GM18520 (cell line): ENCODE results near the gene LAMB1.
"Not testable (repeated sequence)": the region's sequence is repeated elsewhere in the genome, so short reads cannot be mapped to it uniquely, and the experiment has no call there.

Experiments used
- ATAC-seq: cut with Tn5 transposase; IDR thresholded peaks from one replicate; pipeline ENCODE4 v1.9.1; 2021; ENCODE audit not compliant: unreplicated experiment

LAMB1 gene

GRCh38 chr7:108002726-108003598 lies at the start of gene LAMB1:
Gene LAMB1, minus strand, starts transcription at chr7:108003161. Its CDS starts 276 bp downstream, at chr7:108002885.
- no peak for ATAC-seq

- ATAC-seq = no peak
Observed at GRCh38 chr7:108051454-108051853, 48.5 kb upstream of the LAMB1 start.

DNA sequence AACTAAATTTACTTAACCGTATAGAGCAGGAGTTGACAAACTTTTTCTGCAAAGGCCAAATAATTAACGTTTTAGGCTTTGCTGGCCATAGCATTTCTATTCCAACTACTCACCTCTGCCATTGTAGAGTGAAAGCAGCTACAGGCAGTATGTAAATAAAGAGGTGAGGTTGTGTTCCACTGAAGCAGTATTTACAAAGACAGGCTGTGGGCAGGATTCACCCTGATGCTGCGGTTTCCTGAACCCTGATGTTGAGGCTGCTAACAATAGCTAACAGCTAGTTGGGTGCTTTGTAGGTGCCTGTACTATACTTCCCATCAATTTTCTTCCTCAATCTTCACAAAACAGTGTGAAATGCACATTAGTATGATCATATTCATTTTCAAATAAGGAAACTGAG lies 47.0 kb upstream of the LAMB1 start:
- peak; percentile 62 for ATAC-seq

GRCh38 chr7:108048422-108048821 lies 45.5 kb upstream of the LAMB1 start:
- ATAC-seq = no peak

DNA sequence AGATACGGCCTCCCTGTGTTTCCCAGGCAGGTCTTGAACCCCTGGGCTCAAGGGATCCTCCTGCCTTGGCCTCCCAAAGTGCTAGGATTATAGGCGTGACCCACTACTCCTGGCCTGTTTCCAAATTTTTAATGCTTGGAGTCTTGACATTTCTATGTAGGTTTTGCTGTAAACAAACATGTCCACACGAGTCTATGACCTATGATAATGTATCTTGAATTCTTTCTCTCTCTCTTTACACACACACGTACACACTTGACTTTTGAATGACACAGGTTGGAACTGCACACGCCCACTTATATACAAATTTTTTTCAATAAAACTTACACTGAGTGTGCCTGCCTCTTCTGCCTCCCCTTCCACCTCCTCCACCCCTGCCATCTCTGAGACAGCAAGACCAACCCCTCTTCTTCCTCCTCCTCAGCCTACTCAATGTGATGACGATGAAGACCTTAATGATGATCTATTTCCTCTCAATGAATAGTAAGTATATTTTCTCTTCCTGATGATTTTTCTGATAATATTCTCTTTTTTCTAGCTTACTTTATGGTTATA lies 44.1 kb upstream of the LAMB1 start:
- ATAC-seq = no peak

GRCh38 chr7:108045669-108046068 lies 42.7 kb upstream of the LAMB1 start:
- no peak for ATAC-seq

DNA sequence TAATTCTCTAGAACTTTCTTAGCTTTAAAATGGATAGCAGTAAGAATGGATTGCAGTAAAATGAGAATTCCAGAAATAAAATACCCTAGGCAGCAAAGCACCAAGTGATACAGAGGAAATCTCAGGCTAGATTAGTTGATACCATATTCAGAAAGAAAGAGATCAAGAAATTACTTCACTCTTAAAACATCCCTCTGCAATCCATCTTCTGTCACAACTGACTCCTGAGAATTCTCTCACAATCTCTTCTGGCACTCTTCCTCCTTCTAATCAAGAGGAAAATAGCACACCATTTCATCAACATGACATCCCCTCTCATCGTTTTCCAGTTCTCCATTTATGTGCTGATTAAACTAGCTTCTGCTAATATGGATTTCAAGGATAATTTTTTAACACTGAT lies 42.2 kb upstream of the LAMB1 start:
- ATAC-seq = no peak

GRCh38 chr7:108044345-108044744 lies 41.4 kb upstream of the LAMB1 start:
- ATAC-seq = no peak

DNA sequence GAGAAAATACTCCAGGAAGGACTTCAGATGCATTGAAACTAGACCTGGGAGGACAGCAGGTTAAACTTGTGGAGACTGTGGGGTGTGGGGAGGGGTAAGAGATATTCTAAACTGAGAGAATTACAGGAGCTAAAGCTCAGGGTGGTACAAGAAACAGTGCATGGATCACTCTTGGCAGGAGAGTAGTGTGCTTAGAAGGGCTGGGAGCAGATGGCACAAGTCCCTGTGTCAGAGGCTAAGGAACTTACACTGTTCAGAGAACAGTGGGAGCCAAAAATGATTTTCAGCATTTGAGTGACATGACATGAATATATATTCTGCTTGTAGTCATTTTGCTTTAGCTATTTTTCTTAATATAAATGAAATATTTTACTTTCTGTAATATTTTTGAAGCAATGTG lies 36.0 kb upstream of the LAMB1 start:
- ATAC-seq = no peak

DNA sequence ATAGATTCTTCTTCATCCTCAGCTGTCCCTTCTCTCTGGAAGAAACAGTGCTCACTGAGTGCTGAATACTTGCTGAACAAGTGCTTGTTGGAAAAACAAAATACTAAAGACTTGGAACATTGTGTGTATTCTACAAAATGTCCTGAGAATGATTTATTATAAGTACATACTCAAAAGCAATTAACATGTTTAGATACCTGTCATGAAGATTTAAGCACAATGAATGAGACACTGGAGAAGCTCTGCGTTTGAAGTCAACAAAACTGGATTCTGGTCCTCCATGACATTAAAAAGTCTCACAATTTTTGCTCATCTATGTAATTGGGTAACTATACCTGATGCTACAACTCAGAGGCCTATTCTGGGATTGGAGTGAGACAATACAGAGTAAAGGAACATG lies 34.8 kb upstream of the LAMB1 start:
- ATAC-seq = no peak

- ATAC-seq = no peak
Observed at GRCh38 chr7:108037140-108037539, 34.2 kb upstream of the LAMB1 start.

GRCh38 chr7:108034586-108034985 lies 31.6 kb upstream of the LAMB1 start:
- ATAC-seq = no peak

DNA sequence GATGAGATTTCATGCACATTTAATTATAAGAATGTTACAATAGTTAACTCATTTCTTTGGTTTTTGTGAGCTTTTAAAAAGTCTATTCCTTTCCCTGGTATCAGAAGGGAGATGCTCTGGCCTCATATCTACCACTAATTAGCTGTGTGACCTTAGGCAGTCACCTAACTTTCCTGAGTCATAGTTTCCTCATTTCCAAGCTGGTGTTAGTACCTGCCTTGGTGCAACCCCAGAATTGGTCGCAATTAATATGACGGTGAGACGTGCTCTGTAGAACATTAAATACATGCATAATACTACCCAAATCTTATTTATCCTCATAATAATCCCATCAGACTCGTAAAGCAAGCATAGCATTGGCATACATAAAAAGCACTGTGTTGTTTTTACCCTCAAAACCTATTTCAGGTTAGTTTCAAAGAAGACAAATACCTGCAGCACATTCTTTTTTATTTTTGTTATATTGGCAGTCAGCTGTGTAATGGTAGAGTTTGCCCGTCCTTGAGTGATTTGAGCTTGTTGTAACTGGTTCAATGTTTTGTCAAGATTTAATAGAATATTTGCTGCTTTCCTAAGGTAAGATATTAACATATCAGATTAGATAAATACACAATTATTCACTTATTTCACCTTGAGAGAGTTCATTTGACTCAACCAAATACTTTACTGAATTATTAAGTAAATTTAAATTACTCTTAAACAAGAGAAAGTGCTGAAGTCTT lies 31.0 kb upstream of the LAMB1 start:
- ATAC-seq = no peak

GRCh38 chr7:108033309-108033708 lies 30.3 kb upstream of the LAMB1 start:
- not testable (repeated sequence) for ATAC-seq

GRCh38 chr7:108030516-108030915 lies 27.6 kb upstream of the LAMB1 start:
- no peak for ATAC-seq

- no peak for ATAC-seq
Observed at GRCh38 chr7:108029034-108029433, 26.1 kb upstream of the LAMB1 start.

DNA sequence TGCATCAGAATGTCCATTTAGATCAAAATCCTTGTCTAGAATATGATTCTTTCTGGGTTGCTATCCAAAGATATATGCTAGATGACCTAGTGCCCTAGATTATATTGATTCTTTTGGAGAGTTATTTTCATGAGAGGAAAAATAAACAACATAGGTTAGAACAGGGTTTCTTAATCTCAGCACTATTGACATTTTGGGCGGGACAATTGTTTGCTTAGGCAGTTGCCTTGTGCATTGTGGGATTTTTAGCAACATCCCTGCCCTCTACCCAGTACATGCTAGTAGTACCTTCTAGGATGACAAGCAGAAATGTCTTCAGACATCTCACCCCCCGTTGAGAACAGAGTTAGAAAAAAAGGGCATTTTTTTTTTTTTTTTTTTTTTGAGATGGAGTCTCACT lies 25.1 kb upstream of the LAMB1 start:
- ATAC-seq = no peak

DNA sequence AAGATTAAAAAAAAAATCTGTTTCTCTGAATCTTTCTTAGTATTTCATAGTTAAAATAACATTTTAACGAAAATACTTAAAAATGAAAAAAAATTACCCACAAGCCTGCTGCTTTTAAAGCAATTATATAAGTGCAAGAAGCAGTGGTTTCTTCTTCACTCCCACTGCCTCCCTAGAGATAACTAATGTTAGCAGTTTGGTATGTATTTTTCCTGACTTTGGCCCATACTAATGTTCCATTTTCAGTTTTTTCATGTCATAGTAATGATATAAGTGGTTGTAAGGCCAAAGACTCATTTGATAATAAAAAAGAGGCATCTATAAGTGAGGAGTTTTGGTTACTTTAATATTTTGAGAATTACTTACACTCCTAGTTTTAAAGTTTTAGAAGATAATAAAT lies 24.3 kb upstream of the LAMB1 start:
- no peak for ATAC-seq

DNA sequence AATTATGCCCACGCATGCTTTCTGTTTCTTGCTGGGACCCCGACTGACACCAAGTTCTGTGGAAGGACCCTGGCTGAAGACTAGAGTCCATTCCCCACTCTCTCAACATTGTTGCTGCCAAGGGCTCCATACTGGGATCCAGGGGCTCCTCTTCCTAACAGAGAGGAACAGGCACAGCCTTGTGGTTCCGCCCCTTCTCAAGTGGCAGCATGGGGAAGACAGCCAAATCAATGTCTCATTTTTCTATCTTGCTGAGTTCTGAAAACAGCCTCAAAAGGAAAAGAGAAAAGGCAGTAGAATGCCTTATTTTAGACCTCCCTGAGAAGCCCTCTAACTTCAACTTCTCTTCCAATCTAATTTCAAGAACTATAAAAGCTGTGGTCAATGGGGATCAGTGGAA lies 23.7 kb upstream of the LAMB1 start:
- no peak for ATAC-seq

GRCh38 chr7:108026116-108026515 lies 23.2 kb upstream of the LAMB1 start:
- no peak for ATAC-seq

GRCh38 chr7:108024538-108024937 lies 21.6 kb upstream of the LAMB1 start:
- no peak for ATAC-seq

DNA sequence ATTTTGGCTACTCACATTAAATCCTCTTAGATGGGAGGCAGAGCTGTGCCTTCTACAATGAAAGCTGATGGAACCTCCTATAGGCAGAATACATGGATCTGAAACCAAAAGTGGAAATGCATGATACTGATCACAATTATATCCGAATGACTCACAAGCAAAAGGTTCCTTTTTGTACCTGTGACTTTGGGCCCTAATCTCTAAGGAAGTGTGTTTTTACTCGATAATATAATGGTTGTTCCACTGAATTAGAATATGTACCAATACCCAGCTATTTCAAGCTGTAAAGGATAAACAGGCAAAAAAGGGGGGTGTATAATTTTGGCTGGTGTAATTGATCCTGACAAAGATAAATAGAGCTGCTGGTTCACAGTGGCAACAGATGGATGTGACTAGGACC lies 17.6 kb upstream of the LAMB1 start:
- no peak for ATAC-seq
